NCI-H1048 (cell line): ENCODE measurements around the gene AGPAT4.

Source experiments
- DNase-seq: peaks from one replicate; lab custom pipeline; 2025; lab: John Stamatoyannopoulos, UW

Gene AGPAT4

DNA sequence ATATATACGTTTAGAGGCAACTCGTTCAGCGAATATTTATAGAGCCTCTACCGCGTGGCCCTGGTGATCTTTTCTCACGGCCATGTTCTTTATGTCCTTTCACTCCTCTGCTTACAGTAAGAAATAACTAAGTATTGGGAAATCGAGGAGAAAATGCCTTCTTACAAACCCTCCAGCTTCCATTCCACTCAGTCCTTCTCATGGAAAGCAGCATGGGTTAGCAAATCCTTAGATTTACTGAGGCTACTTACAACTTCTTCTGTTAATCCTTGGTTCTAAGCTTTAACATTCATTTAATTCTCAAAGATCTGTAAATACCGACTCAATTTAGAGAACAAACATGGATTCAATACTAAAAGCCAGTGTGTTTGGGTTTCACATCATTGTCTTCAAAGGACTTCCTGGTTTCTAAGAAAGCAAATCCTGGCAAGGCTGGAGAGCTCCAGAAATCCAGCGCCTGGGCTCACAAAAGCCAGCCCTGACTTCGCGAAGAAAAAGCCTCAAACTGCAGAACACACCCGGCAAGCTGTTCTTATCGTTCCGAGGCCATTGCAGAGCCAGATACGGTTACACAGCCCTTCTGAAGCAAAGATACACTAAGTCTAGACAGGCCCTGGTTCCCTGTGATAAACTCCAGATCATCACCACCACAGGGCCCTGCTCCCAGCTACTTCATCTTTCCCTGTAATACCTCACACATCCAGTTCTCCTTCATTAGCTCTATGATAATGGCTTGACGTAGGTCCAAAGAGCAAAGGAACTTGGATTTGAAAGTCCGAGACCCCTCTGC is 19.2 kb downstream of the AGPAT4 start:
- DNase-seq = no peak

DNA sequence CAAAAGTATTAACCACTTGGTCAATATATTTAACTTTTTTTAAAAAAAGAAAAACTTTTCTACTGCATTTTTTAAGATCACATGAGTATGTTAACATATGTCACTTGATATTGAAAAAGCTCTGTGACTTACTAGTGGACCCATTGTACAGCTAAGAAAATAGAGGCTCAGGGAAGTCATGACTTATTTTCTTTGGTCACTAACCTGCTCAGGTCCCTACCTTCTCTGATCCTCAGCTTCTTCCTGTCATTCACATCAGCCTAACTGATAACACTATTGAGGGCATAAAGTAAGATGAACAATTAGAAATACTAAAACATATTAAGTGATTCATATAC is 19.8 kb downstream of the AGPAT4 start:
- DNase-seq = no peak

DNA sequence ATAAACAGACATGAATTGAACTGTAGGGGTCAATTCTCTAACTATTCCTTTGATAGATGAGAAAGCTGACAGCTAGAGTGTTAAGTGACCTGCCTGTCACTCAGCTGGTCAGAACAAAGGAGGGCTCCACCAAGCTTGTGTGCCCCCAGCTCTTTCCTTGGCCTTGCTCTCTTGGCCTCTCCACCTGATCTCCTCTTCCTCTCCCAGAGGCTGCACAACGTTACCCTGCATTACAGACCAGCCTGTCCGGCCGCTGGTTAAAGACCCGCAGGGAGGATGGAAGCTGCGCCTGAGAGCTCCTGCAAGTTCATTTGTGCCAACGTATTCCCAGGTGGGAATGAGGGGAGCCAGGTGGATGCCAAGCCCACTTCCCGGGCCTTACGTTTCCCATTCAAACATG is 22.5 kb downstream of the AGPAT4 start:
- no peak for DNase-seq

DNA sequence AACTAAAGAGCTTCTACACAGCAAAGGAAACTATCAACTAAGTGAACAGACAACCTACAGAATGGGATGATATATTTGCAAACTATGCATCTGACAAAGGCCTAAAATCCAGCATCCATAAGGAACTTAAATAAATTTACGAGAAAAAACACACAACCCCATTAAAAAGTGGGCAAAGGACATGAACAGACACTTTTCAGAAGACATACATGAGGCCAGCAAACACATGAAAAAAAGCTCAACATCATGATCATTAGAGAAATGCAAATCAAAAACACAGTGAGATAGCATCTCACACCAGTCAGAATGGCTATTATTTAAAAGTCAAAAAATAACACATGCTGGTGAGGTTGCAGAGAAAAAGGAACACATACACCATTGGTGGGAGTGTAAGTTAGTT is 24.5 kb downstream of the AGPAT4 start:
- no peak for DNase-seq

DNA sequence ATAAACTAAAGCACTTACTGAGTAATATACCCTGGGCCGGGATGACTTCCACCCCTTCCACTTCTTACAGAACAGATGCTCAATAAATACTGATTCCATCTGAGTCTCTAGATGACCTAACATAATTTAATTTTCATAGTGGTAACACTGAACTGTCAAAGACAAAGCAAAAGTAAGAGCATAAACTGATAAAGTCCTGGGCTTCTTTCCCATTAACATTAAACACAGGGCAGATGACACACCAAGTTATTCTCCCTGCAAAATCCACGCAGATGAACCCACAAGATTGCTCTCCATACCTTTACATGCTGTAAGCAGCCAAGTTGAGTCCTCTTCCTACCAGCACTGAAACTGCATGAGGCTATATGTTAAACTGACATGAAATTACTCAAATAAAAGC is 27.1 kb downstream of the AGPAT4 start:
- DNase-seq = no peak

DNA sequence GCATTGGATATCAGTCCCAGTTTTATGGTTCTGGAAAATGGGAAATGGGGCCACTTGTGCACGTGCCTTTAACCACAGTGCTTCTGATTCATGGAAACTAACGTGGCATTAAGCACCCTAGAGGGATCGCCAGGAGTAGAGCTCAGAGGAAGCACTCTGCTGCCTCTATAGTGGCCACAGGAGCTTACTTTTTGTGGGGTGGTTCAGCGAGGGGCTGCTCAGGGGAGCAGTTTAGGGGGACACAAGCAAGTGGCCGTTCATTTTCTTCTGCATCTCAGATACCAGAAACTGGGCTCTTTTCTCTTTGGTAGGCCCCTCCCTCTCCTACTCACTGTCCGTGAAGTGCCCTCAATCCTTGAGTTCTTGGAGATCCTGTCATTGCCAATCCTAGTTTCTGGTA is 28.5 kb downstream of the AGPAT4 start:
- no peak for DNase-seq

DNA sequence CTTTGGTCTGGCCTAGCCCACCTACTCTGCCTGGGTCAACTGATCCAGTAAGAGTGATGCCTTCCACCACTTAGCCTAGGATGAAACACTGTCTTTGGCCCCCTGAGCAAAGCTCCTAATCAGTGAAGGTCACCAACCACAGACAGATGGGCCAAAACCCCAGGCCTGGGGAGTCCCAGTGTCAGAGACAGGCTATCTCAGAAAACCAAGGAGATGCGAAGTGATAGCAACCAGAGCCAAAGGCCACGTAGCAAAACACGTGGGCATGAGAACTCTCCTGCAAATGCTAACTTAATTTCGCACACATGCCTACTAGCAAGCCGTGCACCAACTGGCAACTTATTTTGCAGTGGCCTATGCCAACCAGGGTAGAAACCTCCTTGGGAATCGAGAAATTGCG is 29.1 kb downstream of the AGPAT4 start:
- DNase-seq = no peak

DNA sequence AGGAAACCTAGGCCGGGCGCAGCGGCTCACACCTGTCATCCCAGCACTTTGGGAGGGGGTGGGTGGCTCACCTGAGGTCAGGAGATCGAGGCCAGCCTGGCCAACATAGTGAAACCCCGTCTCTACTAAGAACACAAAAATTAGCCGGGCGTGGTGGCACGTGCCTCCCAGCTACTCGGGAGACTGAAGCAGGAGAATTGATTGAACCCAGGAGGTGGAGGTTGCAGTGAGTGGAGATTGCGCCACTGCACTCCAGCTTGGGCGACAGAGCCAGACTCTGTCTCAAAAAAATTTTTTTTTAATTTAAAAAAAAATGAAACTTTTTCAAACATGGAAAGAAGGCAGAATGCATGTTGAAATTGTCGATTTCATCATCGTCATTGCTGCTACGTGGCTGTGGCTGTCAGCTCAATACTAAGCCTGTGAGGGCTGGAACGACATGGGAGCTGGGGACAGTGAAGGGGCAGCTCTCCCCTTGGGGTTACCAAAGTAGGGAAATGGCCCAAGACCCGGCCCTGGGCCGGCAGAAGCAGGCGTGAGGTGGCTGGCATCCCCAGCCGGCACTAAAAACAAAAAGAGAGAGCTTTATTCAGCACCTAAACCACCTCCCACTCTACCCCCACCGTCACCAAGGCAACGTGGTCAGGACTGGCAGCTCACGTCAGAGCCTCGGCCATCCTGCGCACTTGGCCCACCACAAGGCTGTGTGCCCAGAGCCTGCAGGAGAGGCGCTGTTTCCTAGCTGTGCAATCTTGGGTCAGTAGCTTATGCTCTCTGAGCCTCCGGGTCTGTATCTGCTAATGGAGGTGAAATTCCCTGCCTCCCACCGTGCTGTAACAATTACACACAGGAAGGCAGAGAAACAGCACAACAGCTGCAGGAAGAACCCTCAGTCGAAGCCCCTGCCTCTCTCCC is 30.8 kb downstream of the AGPAT4 start:
- no peak for DNase-seq

DNA sequence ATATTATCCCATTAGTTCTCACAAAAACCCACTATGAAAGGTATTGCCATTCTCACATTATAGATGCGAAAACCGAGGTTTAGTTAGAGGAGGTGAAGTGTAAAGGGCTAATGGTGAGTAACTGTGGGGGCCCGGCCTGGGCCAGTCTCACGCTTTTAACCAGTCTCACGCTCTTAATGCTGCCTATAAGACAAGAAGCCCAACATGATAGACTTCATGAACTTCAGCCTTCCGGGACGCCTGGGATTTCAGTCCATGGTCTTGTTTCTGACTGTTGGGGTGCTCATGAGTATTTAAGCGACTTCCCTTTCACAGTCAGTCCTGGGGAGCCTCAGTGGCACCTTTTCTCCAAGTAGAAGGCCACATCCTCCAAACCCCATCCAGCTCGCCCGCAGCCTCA is 31.7 kb downstream of the AGPAT4 start:
- no peak for DNase-seq

DNA sequence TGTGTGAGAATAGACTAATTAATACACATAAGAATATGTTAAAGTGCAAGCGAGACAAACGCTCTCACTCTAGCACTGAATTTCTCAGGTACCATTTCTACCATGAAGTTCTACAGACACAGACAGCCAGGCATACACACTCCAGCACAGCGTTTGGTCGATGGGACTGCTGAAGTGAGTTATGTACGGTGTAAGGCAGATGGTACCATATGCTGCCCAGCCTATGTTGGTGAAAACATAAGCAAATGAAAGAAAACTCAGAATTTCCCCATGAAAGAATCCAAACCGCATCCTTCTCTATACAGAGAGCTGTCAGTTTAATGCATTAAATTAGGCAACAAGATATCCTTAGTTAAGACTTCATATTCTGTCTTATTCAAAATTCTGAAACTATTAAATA is 34.9 kb downstream of the AGPAT4 start:
- DNase-seq = no peak

DNA sequence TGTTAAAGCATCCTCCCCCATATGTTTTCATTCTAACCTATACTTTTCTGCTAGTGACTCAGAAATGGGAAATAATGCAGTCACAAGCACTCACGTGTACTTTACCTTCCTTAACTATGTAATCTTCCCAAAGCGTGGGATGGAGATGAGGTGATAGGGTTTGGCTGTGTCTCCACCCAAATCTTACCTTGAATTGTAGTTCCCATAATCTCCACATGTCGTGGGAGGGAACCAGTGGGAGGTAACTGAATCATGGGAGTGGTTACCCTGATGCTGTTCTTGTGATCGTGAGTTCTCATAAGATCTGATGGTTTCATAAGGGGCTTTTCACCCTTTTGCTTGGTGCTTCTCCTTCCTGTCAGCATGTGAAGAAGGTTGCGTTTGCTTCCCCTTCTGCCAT is 35.4 kb downstream of the AGPAT4 start:
- DNase-seq = no peak

DNA sequence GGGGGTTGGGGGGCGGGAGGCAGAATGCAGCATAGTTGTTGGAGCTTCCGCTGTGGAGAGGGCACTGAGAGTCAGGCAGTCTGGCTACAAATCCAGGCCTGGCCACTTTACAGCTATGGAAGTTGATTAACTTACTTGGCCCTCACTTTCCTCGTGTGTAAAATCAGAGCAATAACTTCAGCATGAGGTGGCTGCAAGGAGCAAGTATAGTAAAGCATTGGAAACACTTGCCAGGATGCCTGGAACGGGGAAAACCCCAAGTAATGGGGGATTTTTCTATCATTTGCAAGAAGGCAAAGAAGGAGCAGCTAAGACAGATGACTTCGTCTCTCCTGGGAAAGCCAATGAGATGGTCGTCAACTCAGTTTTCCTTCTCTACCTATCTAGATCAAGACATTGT is 35.8 kb downstream of the AGPAT4 start:
- DNase-seq = no peak

DNA sequence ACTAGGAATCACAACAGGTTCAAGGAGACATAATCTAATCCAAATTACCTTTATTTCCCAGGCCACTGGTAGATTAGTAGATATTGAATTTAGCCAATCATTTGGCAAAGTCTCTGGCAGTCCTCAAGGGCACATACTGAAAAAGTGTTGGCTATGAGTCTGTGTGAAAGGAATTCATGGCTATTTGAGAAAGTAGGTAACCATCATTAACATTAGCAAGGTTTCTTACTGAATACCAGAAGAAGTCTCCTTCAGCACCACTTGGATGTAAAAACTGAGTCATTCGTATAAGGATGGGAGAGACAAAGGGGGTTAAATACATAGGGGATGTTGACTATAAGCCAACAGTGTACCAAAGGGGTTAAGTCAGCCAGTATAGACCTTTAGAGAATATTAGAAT is 36.7 kb downstream of the AGPAT4 start:
- no peak for DNase-seq

DNA sequence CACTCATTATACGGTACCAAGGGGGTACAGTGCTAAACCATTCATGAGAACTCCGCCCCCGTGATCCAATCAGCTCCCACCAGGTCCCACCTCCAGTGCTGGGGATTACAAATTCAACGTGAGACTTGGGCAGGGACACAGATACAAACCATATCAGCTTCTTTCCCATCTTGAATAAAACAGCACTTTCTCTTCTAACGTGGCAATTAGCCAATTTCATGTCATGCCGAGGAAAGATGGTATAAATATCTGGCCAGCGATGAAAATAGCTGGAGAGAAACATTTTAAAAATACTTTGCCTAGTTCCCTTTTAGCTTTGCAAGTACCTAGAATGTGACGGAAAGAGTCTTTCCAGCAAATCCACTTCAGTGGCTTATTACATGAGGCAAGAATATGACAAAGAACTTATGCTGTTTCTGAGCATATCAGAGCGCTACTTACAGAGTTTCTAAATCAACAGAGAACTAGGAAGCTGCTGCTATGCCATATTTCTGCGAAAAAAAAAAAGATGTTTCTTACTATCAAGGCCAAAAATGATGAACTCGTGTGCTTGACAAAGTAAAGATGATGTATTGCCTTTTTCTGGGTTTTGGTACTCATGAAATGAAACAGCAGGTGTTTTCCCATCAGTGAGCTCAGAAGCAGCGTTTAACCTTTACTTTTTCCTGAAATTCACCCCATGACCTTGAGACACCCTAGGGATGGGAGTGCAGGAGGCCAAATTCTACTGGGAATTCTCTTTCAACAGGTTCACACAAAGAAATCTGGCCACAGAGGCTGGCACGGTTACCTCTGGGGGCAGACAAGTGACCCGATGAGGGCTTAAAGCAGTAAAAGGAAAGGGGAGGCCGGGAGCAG is 37.9 kb downstream of the AGPAT4 start:
- no peak for DNase-seq

DNA sequence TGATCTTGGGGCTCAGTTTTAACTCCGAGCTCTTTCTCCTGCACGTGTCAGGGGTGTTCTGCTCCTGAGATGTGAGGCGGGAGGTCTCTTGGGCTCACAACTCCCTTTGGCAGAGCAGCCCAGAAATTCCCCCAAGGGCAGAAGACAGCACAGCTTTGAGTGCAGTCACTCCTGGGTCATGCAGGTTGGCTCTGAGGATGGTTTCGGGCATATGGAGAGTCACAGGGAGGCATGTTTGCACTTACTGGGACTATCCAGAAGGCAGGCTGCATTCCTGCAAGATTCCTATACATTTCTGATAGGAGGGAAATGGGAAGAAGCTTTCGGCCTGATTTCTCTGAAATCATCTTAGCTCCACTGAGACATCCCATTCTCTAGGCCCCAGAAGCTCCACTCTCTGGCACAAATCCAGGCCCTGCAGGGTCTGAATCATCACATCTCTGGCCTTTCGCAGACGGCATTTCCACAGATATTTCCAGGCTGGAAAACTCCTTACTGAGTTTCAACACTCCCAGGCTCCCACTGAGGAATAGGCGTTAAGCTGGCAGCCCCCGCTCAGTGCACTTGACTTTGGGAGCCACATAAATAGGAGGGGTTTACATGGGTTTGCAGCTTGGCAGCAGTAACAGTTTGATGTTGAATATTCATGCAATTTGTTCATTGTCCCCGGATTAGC is 39.7 kb downstream of the AGPAT4 start:
- DNase-seq = no peak

DNA sequence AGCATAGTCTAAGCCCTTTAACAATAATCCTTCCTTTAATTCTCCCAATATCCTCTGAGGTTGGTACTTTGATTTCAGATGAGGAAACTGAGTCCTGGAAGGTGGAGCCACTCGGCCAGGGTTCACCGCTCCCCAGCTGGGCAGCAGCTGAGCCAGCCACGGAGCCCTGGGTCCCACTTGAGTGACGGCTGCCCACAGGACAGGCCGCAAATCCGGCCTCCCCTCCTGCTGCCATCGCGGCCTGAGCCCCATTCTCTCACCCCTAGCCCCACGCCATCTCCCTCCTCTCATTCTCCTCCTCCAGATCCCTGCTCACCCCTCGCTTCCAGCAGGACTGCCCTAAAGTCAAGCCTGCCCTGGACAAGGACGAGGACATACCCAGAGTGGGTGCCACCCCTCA is 41.4 kb downstream of the AGPAT4 start:
- DNase-seq = no peak

DNA sequence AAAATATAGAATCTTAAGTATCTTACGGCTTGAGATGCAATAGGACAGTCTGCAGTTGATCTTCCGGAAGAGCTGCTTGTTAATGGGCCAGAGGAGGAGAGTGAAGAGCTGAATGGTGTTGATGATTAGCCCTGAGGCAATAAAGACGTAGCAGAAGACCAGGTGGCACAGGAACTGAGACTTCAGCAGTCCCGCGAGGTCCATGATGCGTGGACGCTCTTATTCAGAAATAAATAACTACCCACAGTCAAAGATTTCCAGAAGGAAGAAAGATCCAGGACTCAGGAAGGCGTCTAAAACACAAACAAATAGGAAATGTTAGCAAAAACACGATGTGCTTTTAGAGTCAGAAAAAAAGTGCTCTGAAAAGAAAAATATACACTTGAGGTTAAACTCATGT is 41.9 kb downstream of the AGPAT4 start:
- DNase-seq = no peak

DNA sequence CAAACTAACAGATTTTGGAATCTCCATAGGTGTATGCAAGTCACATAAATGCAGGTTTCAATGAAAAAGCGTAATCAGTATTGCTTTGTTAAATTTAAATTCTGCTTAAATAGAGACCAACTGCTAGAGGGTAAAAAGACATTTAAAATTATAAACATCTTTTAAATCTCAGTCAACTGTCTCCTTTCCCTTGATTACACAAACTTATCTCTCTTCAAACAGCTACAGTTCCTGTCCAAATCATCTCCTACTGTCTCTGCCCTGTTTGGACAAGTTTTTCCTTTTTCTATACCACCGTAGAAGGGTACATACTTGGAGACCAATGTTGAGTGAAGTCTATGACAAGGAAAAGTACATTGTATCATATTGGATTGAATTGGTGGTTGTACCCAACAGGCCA is 43.5 kb downstream of the AGPAT4 start:
- no peak for DNase-seq

DNA sequence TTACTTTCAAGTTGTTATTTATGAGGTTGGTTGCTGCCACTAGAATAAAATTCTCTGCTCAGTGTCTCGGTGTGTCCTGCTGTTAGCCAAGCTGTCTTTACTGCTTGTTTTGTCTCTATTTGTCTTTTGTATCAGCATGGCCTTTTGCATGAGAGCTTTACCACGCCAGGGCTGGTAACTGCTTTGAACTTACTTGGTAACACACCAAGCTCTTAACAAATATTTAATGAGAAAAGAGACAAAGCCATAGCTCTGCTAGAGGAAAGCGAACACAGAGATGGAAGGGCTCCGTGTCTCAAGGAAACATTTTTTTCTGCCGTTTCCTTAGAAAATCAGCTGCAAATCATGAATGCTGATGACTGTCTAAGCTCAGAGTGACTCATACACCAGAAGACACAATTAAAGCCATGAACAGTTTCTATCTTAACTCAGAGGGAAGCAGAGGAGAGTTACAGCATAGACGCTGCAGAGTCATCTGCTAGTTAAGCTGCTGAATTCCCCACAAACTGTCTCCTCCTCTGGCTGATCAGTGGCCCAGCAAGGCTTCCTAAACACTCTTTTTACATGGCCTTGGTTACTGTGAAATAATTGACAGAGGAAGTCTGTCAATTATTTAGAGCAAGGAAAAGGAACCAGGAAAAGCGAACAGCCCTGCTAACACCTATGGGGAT is 44.8 kb downstream of the AGPAT4 start:
- no peak for DNase-seq

DNA sequence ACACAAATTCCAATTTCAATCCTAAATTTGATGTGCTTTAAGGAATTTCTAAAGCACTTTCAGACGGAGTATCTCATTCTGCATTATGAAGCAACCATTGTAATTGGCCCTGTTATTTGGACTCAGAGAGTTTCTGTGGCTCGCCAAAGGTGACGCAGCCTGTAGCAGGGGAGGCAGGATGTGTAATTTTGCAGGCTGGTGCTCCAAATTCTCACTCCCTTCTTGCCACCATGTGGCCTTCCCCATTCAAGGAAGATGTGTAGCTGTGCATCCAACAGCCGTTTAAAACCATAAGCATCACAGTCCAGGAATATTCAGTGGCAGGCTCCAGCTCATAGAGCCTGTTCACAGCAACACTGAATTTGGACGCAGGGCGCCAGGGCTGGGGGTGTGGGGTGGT is 45.8 kb downstream of the AGPAT4 start:
- DNase-seq = no peak
